SK-N-MC (cell line): ENCODE measurements around the gene TUBB4A.
"Not testable (repeated sequence)": the region's sequence is repeated elsewhere in the genome, so short reads cannot be mapped to it uniquely, and the experiment has no call there.

Experiments used
- DNase-seq: peaks from one replicate; pipeline ENCODE4 v3.0.0-alpha.2; 2011; ENCODE audit warnings: low read depth, low spot score
- H3K27ac ChIP-seq: fragments of 200-600 bp; sonication (generic); 2 replicates; pipeline ENCODE4 v1.5.1; 2016; ENCODE audit warnings: mixed run types
- H3K36me3 ChIP-seq: fragments of 200-600 bp; sonication (generic); 2 replicates; pipeline ENCODE4 v1.6.1; 2017; ENCODE audit warnings: antibody characterized with exemption, low read length, mixed read lengths; ENCODE audit not compliant: insufficient read depth
- H3K4me3 ChIP-seq: fragments of 200-600 bp; sonication (generic); 2 replicates; pipeline ENCODE4 v1.5.1; 2016
- H3K9ac ChIP-seq: fragments of 200-600 bp; sonication (generic); 2 replicates; pipeline ENCODE4 v1.8.0; 2017; ENCODE audit warnings: mixed run types, mixed read lengths; ENCODE audit not compliant: insufficient read length
- H3K9me3 ChIP-seq: fragments of 200-600 bp; sonication (generic); 2 replicates; pipeline ENCODE4 v1.6.1; 2017; ENCODE audit warnings: low read depth, mild to moderate bottlenecking, antibody characterized with exemption, low read length, moderate library complexity, mixed read lengths
- EZH2 ChIP-seq: fragments of 200-600 bp; sonication (generic); IDR thresholded peaks from one replicate; pipeline ENCODE4 v1.6.1; 2017; ENCODE audit warnings: antibody characterized with exemption
- FOXP2 ChIP-seq: optimal IDR thresholded peaks from 2 replicates; pipeline ENCODE3; 2011; ENCODE audit warnings: mild to moderate bottlenecking, moderate library complexity; ENCODE audit not compliant: insufficient read depth; ENCODE audit errors: extremely low read length, control extremely low read depth
- POLR2AphosphoS5 ChIP-seq: IDR thresholded peaks from 2 replicates; pipeline ENCODE4 v1.6.1; 2012; ENCODE audit warnings: mild to moderate bottlenecking, low read depth, low read length, borderline replicate concordance

Gene TUBB4A

DNA sequence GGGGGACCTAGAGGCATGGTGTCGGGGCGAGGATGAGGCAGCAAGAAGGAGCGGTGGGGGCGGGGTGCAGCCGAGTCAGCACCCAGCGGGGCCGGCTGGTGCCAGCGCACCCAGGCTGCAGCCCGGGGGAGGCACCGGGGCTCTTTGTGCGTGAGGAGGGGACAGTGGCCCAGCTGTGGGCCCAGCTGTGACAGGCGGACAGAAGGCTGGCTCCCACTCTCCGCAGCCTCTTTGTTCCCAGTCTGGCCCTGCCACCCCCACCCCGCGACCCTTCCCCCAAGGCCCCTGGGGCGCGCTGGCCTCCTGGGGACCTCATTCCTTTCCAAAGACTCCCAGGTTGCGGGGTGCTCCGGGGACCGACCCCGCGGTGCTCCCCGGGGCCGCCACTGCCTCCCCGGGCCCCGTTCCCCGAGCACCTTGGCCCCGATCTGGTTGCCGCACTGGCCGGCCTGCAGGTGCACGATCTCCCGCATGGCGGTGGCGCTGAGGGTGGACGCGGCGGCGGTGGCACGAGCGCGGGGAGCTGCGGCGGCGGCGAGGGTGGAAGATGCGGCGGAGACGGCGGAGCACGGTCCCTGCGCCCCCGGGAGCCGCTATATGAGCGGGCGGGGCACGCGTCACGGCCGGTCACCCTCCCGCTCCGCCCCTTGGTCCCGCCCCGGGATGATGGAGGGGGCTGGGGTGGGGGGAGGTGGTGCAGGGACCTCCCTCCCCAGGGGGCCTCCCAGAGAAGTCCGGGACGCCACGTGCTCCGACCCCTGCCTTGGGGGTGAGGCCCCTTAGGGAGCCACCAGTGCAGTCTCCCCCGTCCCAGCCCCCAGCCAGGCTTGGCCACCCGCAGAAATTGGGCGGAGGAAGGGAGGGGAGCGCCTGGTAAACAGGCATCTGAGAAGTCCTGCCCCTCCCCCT, at the start of gene TUBB4A:
TSS of gene TUBB4A (minus strand) at position 570 of the 909 bp plus-strand sequence. CDS start at position 473, 97 bp downstream.
- Histone ChIP-seq H3K4me3 (peak within 1 kb of the TSS; percentile 93), H3K36me3 (peaks cover 3% of the 10 kb centered on the region; the same call in 1 of the 2 replicates), H3K27ac (peak within 1 kb of the TSS; percentile 65), H3K9ac (peak within 1 kb of the TSS; percentile 75), H3K9me3 (no peaks in the 10 kb centered on the region)
- no peak for DNase-seq
- TF ChIP-seq EZH2 (no peak), FOXP2 (no peak), POLR2AphosphoS5 (peak; percentile 69; the same call in 1 of the 2 replicates)

DNA sequence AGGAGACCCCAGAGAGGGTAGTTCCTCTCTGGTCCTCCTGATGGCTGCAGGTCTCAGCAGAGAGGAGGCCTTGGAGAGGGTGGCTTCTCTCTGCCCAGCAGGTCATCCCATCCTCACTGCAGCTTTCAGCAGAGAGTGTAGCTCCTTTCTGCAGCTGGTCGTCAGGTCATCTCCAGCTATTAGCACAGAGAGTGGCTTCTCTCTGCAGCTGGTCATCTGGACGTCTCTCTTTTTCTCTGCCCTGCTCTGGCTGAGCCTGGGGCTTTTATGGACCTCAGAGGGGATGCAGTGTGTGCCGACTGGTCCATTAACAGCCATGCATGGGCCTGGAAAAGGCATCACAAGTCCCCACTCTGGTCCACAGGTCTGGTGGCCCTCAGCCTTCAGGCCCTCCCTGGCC, 49.0 kb upstream of the TUBB4A start:
- Histone ChIP-seq H3K36me3 (no peaks in the 10 kb centered on the region), H3K27ac (no peak overlapping the region), H3K4me3 (no peak overlapping the region), H3K9ac (no peak overlapping the region), H3K9me3 (no peaks in the 10 kb centered on the region)
- DNase-seq, result no peak
- TF ChIP-seq POLR2AphosphoS5 (no peak), FOXP2 (no peak), EZH2 (no peak)

DNA sequence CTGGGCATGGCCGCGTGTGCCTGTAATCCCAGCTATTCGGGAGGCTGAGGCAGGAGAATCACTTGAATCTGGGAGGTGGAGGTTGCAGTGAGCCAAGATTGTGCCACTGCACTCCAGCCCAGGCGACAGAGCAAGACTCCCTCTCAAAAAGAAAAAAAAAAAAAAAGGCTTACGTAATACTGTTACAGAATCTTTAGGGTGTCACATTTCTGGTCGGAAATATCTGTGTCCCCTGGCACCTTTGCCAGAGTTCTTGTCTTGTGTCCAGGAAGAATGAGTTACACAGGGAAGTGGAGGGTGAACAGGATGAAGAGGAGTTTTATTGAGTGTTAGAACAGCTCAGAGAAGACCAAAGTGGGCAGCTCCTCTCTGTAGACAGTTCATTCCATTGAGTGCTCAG, 48.6 kb upstream of the TUBB4A start:
- H3K36me3 ChIP-seq, H3K9ac ChIP-seq, H3K9me3 ChIP-seq, DNase-seq, H3K27ac ChIP-seq, H3K4me3 ChIP-seq: not testable (repeated sequence)

DNA sequence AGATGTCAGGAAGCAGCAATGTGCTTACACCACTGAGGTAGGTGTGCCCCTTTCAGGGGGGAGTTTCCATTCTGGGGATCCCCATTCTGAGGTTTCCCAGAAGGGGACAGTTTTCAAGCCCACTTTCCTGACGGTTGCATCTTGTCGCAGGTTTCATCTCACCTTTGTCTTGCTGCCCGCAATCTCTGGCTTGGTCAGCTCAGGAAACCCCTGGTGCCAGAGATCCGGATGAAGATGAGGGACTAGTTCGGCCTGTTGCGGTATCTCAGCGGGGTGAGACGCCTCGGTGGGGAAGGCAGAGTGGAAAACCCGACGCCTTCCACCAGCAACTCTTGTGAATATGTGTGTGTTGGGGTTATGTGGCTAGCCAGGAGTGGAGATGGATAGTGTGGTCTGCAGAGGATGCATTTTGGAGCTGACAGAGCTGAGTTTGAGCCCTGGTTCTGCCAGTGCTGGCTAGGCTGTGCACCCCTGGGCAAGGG, 41.8 kb upstream of the TUBB4A start:
- H3K9me3 ChIP-seq, result no peaks in the 10 kb centered on the region
- no peak overlapping the region for H3K4me3 ChIP-seq
- no peak overlapping the region for H3K9ac ChIP-seq
- no peak overlapping the region for H3K27ac ChIP-seq
- no peaks in the 10 kb centered on the region for H3K36me3 ChIP-seq
- DNase-seq, result no peak
- TF ChIP-seq EZH2 (no peak), FOXP2 (no peak), POLR2AphosphoS5 (no peak)

DNA sequence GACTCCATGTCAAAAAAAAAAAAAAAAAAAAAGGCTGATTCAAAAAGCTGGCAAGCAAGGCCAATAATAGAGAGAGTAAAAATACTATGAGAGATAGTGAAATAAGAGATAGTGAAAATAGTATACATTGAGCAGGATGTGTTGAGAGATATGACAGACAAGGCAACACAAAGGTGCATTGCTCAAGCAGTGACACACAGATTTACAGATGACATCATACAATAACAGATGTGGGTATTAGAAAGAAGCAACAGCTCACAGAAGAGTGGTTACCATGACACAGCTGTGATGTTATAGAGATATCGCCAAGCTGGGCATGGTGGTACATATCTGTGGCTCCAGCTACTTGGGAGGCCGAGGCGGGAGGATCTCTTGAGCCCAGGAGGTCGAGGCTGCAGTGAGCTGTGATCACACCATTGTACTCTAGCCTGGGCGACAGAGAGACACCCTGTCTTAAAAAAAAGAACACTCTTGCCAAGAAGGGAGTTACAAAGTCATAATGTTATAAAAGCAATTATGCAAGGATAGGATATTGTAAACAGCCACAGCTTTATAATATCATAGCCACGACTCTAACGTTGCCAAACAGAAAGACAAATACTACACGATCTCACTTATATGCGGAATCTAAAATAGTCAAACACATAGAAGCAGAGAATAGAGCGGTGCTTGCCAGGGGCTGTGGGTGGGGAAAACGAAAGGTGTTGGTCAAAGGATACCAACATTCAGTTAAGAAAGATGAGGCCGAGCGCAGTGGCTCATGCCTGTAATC, 39.0 kb upstream of the TUBB4A start:
- Histone ChIP-seq H3K4me3 (no peak overlapping the region), H3K27ac (no peak overlapping the region), H3K36me3 (peaks cover 1% of the 10 kb centered on the region; the same call in 1 of the 2 replicates), H3K9ac (no peak overlapping the region), H3K9me3 (no peaks in the 10 kb centered on the region)
- no peak for DNase-seq
- no peak for TF ChIP-seq POLR2AphosphoS5
- no peak for TF ChIP-seq FOXP2
- TF ChIP-seq EZH2, result no peak

DNA sequence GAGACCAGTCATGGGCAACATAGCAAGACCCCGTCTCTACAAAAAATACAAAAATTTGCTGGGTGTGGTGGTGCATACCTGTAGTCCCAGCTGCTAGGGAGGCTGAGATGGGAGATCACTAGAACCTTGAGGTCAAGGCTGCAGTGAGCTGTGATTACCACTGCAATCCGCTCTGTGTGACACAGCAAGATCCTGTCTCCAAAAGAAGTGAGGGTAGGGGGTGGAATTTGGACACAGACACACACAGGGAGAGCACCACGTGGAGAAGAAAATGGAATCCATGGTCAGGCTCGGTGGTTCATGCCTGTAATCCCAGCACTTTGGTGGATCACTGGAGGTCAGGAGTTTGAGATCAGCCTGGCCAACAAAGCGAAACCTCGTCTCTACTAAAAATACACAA, 37.4 kb upstream of the TUBB4A start:
- no peak overlapping the region for H3K9ac ChIP-seq
- no peak for DNase-seq
- TF ChIP-seq FOXP2 (no peak), POLR2AphosphoS5 (no peak), EZH2 (no peak)
- H3K4me3 ChIP-seq, result no peak overlapping the region
- peaks cover 15% of the 10 kb centered on the region for H3K36me3 ChIP-seq
- H3K27ac ChIP-seq, result no peak overlapping the region
- no peaks in the 10 kb centered on the region for H3K9me3 ChIP-seq

DNA sequence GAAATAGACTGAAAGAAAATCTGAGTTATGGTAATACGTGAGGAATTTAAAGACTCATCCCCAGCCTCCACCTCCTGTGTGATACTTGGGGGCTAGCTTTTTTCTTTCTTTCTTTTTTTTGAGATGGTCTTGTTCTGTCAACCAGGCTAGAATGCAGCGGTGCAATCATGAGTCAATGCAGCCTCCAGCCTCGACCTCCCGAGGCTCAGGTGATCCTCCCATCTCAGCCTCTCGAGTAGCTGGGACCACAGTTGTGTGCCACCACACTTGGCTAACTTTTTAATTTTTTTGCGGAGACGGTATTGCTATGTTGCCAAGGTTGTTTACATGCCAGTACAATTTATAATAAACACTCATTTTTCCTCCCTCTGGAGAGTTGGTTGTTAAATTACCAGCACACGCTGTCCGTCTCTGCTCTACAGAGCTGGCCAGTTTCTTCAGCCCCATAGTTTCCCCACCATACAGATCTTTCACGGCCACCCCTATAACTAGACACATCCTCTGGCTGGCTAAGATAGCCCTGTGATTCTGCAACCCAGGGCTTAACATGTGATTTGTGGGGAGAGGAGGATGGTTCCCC, 33.5 kb upstream of the TUBB4A start:
- no peak overlapping the region for H3K4me3 ChIP-seq
- no peaks in the 10 kb centered on the region for H3K9me3 ChIP-seq
- H3K9ac ChIP-seq, result no peak overlapping the region
- DNase-seq, result no peak
- H3K36me3 ChIP-seq, result peaks cover 16% of the 10 kb centered on the region
- H3K27ac ChIP-seq, result no peak overlapping the region
- TF ChIP-seq POLR2AphosphoS5 (no peak), EZH2 (no peak), FOXP2 (no peak)
